Measurements from ENCODE around the gene FBXL7.

Gene FBXL7

DNA sequence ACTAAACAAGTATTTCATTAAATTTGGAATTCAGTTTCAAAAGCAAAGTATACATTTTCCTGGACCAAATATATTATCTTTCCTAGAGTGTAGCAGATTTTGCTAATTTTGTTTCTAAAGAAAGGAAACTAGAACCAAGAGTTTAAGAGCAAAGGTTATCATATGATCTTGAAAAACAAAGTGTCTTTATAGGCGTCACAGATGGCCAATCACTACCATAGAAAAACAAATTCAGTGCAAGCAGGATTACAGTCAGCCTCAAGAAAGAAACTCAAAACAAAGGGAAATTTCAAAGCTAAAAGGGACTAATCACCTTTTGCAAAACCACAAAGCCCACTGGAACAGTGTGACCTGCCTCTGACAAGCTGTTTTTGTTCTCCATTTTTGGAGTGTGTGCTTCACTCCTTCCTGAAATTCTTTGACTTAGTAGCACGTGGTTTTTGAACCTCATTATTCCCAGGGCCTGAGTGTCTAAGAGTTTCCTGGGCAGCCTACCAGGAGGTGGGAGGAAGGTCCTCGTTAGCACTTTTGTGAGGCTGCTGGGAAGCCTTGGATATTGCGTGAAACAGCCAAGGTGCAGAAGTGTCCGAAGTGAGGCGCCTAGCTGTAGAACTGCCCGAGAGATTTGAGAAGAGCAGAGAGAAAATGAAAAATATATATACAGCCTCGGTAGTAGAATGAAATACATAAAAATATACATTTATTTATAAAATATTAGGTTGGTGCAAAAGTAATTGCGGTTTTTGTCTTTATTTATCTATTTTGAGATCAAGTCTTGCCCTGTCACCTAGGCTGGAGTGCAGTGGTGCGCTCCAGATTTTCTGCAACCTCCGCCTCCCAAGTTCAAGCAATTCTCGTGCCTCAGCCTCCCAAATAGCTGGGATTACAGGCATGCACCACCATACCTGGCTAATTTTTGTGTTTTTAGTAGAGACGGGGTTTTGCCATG is 433.6 kb downstream of the FBXL7 start:
- no peak overlapping the region for H3K27ac ChIP-seq
- TF ChIP-seq, protein P1, sequence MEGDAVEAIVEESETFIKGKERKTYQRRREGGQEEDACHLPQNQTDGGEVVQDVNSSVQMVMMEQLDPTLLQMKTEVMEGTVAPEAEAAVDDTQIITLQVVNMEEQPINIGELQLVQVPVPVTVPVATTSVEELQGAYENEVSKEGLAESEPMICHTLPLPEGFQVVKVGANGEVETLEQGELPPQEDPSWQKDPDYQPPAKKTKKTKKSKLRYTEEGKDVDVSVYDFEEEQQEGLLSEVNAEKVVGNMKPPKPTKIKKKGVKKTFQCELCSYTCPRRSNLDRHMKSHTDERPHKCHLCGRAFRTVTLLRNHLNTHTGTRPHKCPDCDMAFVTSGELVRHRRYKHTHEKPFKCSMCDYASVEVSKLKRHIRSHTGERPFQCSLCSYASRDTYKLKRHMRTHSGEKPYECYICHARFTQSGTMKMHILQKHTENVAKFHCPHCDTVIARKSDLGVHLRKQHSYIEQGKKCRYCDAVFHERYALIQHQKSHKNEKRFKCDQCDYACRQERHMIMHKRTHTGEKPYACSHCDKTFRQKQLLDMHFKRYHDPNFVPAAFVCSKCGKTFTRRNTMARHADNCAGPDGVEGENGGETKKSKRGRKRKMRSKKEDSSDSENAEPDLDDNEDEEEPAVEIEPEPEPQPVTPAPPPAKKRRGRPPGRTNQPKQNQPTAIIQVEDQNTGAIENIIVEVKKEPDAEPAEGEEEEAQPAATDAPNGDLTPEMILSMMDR (conservative IDR thresholded peaks at IDR 0.05): no peak
- TF ChIP-seq ZFX (IDR thresholded peaks at IDR 0.05): no peak

DNA sequence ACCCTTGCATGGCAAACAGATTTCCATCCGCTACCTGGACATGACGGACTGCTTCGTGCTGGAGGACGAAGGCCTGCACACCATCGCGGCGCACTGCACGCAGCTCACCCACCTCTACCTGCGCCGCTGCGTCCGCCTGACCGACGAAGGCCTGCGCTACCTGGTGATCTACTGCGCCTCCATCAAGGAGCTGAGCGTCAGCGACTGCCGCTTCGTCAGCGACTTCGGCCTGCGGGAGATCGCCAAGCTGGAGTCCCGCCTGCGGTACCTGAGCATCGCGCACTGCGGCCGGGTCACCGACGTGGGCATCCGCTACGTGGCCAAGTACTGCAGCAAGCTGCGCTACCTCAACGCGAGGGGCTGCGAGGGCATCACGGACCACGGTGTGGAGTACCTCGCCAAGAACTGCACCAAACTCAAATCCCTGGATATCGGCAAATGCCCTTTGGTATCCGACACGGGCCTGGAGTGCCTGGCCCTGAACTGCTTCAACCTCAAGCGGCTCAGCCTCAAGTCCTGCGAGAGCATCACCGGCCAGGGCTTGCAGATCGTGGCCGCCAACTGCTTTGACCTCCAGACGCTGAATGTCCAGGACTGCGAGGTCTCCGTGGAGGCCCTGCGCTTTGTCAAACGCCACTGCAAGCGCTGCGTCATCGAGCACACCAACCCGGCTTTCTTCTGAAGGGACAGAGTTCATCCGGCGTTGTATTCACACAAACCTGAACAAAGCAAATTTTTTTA is 436.7 kb downstream of the FBXL7 start:
- TF ChIP-seq, protein P1 (conservative IDR thresholded peaks at IDR 0.05): no peak
- TF ChIP-seq ZFX (IDR thresholded peaks at IDR 0.05): no peak
- no peak overlapping the region for H3K27ac ChIP-seq

DNA sequence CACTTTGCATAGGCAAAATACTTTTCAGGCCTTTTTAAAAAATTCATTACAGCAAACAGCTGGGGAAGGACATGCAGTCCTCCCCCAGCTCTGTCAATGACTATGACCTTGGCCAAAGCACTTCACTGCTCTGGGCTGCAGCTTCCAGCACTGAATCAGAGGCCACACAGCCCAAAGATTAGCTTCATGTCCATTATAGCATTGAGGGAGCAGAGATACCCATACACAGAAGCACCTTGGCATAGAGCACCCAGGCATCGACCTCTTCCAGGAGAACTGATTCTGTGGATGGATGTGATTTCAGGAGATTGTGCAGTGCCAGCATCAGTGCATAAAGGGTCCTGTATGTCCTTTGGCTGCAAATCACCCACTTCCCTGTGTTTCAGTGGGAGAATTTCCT is 437.7 kb downstream of the FBXL7 start:
- TF ChIP-seq, protein P1 (conservative IDR thresholded peaks at IDR 0.05): no peak
- no peak for TF ChIP-seq ZFX (IDR thresholded peaks at IDR 0.05)

DNA sequence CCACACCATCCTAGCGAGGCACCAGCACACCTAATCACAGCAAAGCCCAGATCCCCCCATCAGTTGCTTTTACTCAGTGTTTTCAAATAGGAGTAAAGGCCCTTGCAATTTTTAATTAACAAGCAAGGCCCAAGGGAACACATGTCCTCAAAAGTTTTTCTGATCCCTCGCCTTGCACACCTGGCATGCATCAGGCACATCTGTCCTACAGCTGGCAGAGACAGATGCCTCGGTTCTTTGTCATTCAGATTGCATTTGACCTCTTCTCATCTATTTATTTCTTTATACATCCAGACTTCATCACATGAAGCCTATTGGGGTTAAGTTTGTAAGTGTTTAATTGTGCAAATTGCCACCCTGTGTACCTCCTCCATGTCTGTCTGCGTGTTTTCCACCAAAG is 438.2 kb downstream of the FBXL7 start:
- TF ChIP-seq, protein P1 (conservative IDR thresholded peaks at IDR 0.05): no peak
- TF ChIP-seq ZFX (IDR thresholded peaks at IDR 0.05): no peak
- H3K27ac ChIP-seq: no peak overlapping the region

More for the DNA sequence above, 437.7 kb downstream of the FBXL7 start:
- no peak overlapping the region for H3K27ac ChIP-seq

DNA sequence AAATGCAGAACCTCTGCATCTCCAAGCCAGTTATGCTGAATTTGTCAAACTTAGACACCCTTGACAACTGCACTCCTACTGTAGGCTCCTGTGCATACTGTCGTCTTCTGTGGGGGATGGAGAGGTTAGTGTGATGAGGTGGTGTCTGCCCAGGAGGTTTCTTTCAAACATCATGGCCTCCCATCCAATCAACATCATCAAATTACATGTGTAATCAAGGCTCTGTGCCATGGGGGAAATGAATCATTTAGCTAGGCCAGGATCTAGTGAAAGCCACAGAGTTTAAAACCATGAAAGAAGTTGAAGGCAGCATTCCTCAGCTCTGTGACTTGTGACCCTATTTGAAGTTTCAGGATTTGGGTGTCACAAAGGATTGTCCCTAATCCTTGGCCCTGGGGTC is 439.0 kb downstream of the FBXL7 start:
- no peak overlapping the region for H3K27ac ChIP-seq
- TF ChIP-seq ZFX (IDR thresholded peaks at IDR 0.05): no peak
- TF ChIP-seq, protein P1 (conservative IDR thresholded peaks at IDR 0.05): no peak

DNA sequence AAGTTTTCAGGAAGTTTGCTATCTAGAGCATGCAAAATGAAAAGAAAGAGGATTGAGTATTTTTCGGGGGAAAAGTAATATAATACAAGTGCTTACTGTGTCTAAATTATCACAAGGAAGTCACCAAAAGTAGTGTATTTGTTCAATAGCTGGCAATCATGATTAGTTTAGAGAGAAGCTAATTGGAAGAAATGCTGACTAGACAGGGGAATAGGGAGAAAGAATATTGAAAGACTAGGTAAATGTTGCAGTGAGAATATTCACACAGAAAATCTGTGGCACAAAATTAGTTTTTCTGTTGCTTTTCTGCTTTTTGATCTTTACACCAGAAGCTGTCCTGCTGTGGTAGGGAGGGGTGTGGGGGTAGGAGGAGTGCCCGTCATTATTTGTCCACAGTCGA is 440.9 kb downstream of the FBXL7 start:
- TF ChIP-seq, protein P1 (conservative IDR thresholded peaks at IDR 0.05): no peak
- TF ChIP-seq ZFX (IDR thresholded peaks at IDR 0.05): no peak
- no peak overlapping the region for H3K27ac ChIP-seq

DNA sequence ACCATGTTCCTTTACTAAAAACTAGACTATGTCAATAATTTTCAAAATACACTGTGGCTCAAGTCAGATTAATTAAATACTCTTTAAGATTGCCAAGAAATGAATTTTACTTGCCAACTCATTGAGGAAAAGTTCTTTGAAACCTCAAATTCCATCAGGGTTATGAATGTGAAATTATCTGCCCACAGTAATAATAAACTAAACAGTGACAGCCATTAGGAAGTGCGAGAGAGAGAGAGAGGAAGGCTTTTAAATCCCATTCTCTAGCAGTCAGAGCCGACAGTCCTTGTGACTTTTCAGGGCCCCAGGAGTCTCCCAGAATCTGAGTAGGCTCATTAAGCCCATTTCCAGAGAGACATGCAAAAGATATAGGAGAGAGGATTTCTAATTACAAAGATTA is 443.5 kb downstream of the FBXL7 start:
- TF ChIP-seq ZFX (IDR thresholded peaks at IDR 0.05): no peak
- TF ChIP-seq, protein P1 (conservative IDR thresholded peaks at IDR 0.05): no peak
- no peak overlapping the region for H3K27ac ChIP-seq

All from C4-2B (cell line).